Stimulated activated CD4-positive, alpha-beta T cell treated with anti-CD3 and anti-CD28 coated beads, Interleukin-1b, Interleukin-23, amount 100 ng/mL, for 1 hour (primary cell): Measurements from ENCODE around the gene MCHR1.
"Not testable (repeated sequence)": the region's sequence is repeated elsewhere in the genome, so short reads cannot be mapped to it uniquely, and the experiment has no call there.

Experiments
- DNase-seq, 2 donors: peaks; one replicate each; pipeline ENCODE4 v3.0.0-alpha.2; 2020; ENCODE audit warnings: low read depth in 2 of 2

The MCHR1 gene

GRCh38 chr22:40691532-40691931 is 12.2 kb downstream of the MCHR1 start:
- DNase-seq = no peak

GRCh38 chr22:40694411-40694810 is 15.1 kb downstream of the MCHR1 start:
- DNase-seq = no peak

- no peak for DNase-seq
These were observed 22.0 kb downstream of the MCHR1 start for GRCh38 chr22:40701274-40701673.

- DNase-seq = no peak
These were observed 23.9 kb downstream of the MCHR1 start for GRCh38 chr22:40703174-40703573.

- DNase-seq = no peak
These were observed 24.5 kb downstream of the MCHR1 start for GRCh38 chr22:40703736-40704135.

GRCh38 chr22:40705918-40706682 is 26.8 kb downstream of the MCHR1 start:
- DNase-seq = no peak

GRCh38 chr22:40707154-40707553 is 27.9 kb downstream of the MCHR1 start:
- no peak for DNase-seq

- no peak for DNase-seq
These were observed 28.9 kb downstream of the MCHR1 start for GRCh38 chr22:40708177-40708576.

GRCh38 chr22:40709752-40710413 is 30.6 kb downstream of the MCHR1 start:
- no peak for DNase-seq

GRCh38 chr22:40712311-40712710 is 33.0 kb downstream of the MCHR1 start:
- DNase-seq = no peak

- no peak for DNase-seq
These were observed 35.4 kb downstream of the MCHR1 start for GRCh38 chr22:40714499-40715337.

- no peak for DNase-seq
These were observed 36.8 kb downstream of the MCHR1 start for GRCh38 chr22:40716116-40716515.

GRCh38 chr22:40717657-40718056 is 38.4 kb downstream of the MCHR1 start:
- DNase-seq = not testable (repeated sequence)

- DNase-seq = no peak
These were observed 39.2 kb downstream of the MCHR1 start for GRCh38 chr22:40718250-40719204.

- no peak for DNase-seq
These were observed 40.3 kb downstream of the MCHR1 start for GRCh38 chr22:40719599-40719998.

GRCh38 chr22:40720156-40720537 is 40.9 kb downstream of the MCHR1 start:
- DNase-seq = not testable (repeated sequence)

GRCh38 chr22:40720538-40721256 is 41.4 kb downstream of the MCHR1 start:
- no peak for DNase-seq

GRCh38 chr22:40721266-40721665 is 42.0 kb downstream of the MCHR1 start:
- no peak for DNase-seq

- DNase-seq = no peak
These were observed 44.2 kb downstream of the MCHR1 start for GRCh38 chr22:40723396-40723933.

GRCh38 chr22:40726514-40726913 is 47.2 kb downstream of the MCHR1 start:
- DNase-seq = no peak
